Measurements from ENCODE around the gene COL15A1.

The COL15A1 gene

GRCh38 chr9:99109522-99109921 is 165.8 kb downstream of the COL15A1 start:
- TF ChIP-seq CTCF (IDR thresholded peaks at IDR 0.05; ENCODE audit: borderline replicate concordance, insufficient read depth, low read depth, low read length): no peak
- no peak overlapping the region for H3K4me3 ChIP-seq (ENCODE audit: low read depth, low read length)

GRCh38 chr9:99112750-99113413 is 169.2 kb downstream of the COL15A1 start:
- no peak overlapping the region for H3K4me3 ChIP-seq (ENCODE audit: low read depth, low read length)
- TF ChIP-seq CTCF (IDR thresholded peaks at IDR 0.05; ENCODE audit: borderline replicate concordance, insufficient read depth, low read depth, low read length): no peak

GRCh38 chr9:99113414-99114048 is 169.8 kb downstream of the COL15A1 start:
- no peak for TF ChIP-seq CTCF (IDR thresholded peaks at IDR 0.05; ENCODE audit: borderline replicate concordance, insufficient read depth, low read depth, low read length)
- H3K4me3 ChIP-seq (ENCODE audit: low read depth, low read length): no peak overlapping the region

- no peak for TF ChIP-seq CTCF (IDR thresholded peaks at IDR 0.05; ENCODE audit: borderline replicate concordance, insufficient read depth, low read depth, low read length)
- no peak overlapping the region for H3K4me3 ChIP-seq (ENCODE audit: low read depth, low read length)
These were observed 170.3 kb downstream of the COL15A1 start for GRCh38 chr9:99114049-99114440.

- no peak for TF ChIP-seq CTCF (IDR thresholded peaks at IDR 0.05; ENCODE audit: borderline replicate concordance, insufficient read depth, low read depth, low read length)
These were observed 171.3 kb downstream of the COL15A1 start for GRCh38 chr9:99114846-99115500.

GRCh38 chr9:99116003-99116411 is 172.3 kb downstream of the COL15A1 start:
- no peak for TF ChIP-seq CTCF (IDR thresholded peaks at IDR 0.05; ENCODE audit: borderline replicate concordance, insufficient read depth, low read depth, low read length)
- H3K4me3 ChIP-seq (ENCODE audit: low read depth, low read length): no peak overlapping the region

More at GRCh38 chr9:99114846-99115500, 171.3 kb downstream of the COL15A1 start:
- no peak overlapping the region for H3K4me3 ChIP-seq (ENCODE audit: low read depth, low read length)
